HL-60 (cell line): ENCODE measurements around the gene COMP.
"Not testable (repeated sequence)": the region's sequence is repeated elsewhere in the genome, so short reads cannot be mapped to it uniquely, and the experiment has no call there.

Experiments
- DNase-seq, 2 experiments: peaks; one replicate each; pipeline ENCODE4 v3.0.0-alpha.2; 2010 to 2020; ENCODE audit warnings: low read depth in 1 of 2, low spot score in 1 of 2
- H3K27ac ChIP-seq: fragments of 250-450 bp; sonication (Bioruptor Pico); replicated peaks from 2 replicates; pipeline ENCODE4 v1.5.1; 2020; ENCODE audit warnings: mild to moderate bottlenecking, moderate library complexity
- H3K27me3 ChIP-seq: fragments of 250-450 bp; sonication (Bioruptor Pico); 2 replicates; pipeline ENCODE4 v1.5.1; 2021; ENCODE audit warnings: mild to moderate bottlenecking, moderate library complexity; ENCODE audit not compliant: insufficient read depth, poor library complexity, severe bottlenecking
- H3K4me3 ChIP-seq: replicated peaks from 2 replicates; pipeline ENCODE4 v1.5.1; 2011; ENCODE audit warnings: mild to moderate bottlenecking, control low read depth, low read length; ENCODE audit not compliant: insufficient read depth
- CTCF ChIP-seq: IDR thresholded peaks from one replicate; pipeline ENCODE4 v1.5.1; 2011; ENCODE audit warnings: low read length, control low read depth, inconsistent platforms; ENCODE audit not compliant: insufficient read depth
- GABPA ChIP-seq: IDR thresholded peaks from 2 replicates; pipeline ENCODE4 v1.6.1; 2012; ENCODE audit warnings: low read depth
- POLR2AphosphoS5 ChIP-seq: IDR thresholded peaks from 2 replicates; pipeline ENCODE4 v1.6.1; 2012; ENCODE audit warnings: low read depth
- REST ChIP-seq: IDR thresholded peaks from 2 replicates; pipeline ENCODE4 v1.6.1; 2012; ENCODE audit warnings: low read depth; ENCODE audit not compliant: insufficient replicate concordance
- SPI1 ChIP-seq: IDR thresholded peaks from 2 replicates; pipeline ENCODE4 v1.6.1; 2012; ENCODE audit warnings: low read depth, mild to moderate bottlenecking, borderline replicate concordance

Gene COMP

GRCh38 chr19:18736415-18737336 is 54.4 kb downstream of the COMP start:
- no peaks in the 10 kb centered on the region for H3K27me3 ChIP-seq
- H3K27ac ChIP-seq: no peak overlapping the region
- no peak for TF ChIP-seq SPI1
- TF ChIP-seq POLR2AphosphoS5: no peak
- TF ChIP-seq GABPA: no peak
- no peak for TF ChIP-seq REST
- H3K4me3 ChIP-seq: no peak overlapping the region
- DNase-seq: no peak

GRCh38 chr19:18735752-18736151 is 55.4 kb downstream of the COMP start:
- Histone ChIP-seq H3K4me3 (no peak overlapping the region), H3K27ac (no peak overlapping the region), H3K27me3 (no peaks in the 10 kb centered on the region)
- DNase-seq: no peak
- TF ChIP-seq GABPA (no peak), SPI1 (no peak), CTCF (no peak), REST (no peak), POLR2AphosphoS5 (no peak)

GRCh38 chr19:18735324-18735723 is 55.8 kb downstream of the COMP start:
- DNase-seq: no peak
- Histone ChIP-seq H3K27ac (no peak overlapping the region), H3K27me3 (no peaks in the 10 kb centered on the region), H3K4me3 (no peak overlapping the region)
- TF ChIP-seq POLR2AphosphoS5 (no peak), CTCF (no peak), GABPA (no peak), SPI1 (no peak), REST (no peak)

GRCh38 chr19:18733762-18734332 is 57.3 kb downstream of the COMP start:
- not testable (repeated sequence) for DNase-seq, H3K4me3 ChIP-seq, H3K27me3 ChIP-seq, H3K27ac ChIP-seq
